T47D (cell line): ENCODE results near the gene SNRPB.

Source experiments
- DNase-seq, 2 experiments: peaks; one replicate each; pipeline versions ENCODE4 v3.0.0 to v3.0.0-alpha.2; 2011 to 2012; ENCODE audit warnings: low read depth in 1 of 2, low spot score in 1 of 2
- JUND ChIP-seq: IDR thresholded peaks from 2 replicates; pipeline ENCODE4 v1.6.1; 2012; ENCODE audit warnings: low read depth
- in situ Hi-C: cut with HindIII; loops from 2 replicates; pipeline ENCODE4 v1.10.0; 2016; ENCODE audit warnings: low sequenced_read_pairs, low pct_unique_long_range_greater_than_20kb

SNRPB gene

DNA sequence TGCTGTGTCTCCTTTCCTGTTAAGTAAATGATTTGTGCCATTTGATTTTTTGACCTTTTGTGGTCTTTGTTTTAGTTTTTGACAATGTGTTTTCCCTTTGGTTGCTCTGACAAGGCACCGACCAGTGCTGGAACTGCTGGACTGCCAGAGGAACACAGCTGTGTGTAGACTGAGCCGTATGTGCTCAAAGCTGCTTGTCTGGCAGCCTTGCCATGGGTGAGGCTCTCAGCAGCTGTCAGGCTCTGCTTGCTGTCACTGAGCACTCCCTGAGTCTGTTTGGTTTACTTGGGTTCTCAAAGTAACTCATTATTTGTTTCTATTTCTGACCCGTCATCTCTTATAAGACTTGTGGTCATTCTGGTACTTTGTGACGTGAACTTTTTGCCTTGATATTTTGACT lies 15.1 kb upstream of the SNRPB start:
- TF ChIP-seq JUND, result no peak
- in situ Hi-C loops, result no loop called here
- no peak for DNase-seq

DNA sequence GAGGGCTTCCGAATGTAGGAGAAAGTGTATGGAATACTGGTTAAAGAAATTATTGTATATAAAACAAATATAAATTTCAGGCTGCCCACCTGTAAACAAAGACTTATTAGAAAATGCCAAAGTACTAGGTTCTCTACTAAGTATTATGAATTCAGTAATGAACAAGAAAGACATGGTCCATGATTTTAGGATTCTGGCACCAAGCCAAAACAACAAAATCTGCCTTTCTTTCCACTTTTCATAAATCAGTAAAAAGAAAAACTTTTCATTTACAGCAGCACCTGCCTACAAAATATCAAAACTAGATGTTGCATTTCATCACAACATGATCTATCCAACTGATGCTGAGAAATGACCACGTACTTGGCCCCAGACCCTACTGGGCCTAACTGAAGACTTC lies 14.5 kb upstream of the SNRPB start:
- no peak for TF ChIP-seq JUND
- in situ Hi-C loops, result no loop called here
- no peak for DNase-seq

DNA sequence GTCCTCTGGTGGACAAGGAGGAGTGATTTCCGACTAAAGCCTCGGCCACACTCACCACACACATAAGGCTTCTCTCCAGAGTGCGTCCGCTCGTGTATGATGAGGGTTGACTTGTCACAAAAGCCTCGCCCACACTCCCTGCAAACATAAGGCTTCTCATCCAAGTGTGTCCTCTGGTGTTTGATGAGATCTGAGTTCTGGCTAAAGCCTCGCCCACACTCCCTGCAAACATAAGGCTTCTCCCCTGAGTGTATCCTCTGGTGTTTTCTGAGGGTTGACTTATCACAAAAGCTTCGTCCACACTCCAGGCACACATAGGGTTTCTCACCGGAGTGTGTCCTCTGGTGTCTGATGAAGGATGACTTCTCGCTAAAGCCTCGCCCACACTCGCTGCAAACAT lies 12.9 kb upstream of the SNRPB start:
- in situ Hi-C loops, result no loop called here
- TF ChIP-seq JUND, result no peak
- DNase-seq, result no peak

DNA sequence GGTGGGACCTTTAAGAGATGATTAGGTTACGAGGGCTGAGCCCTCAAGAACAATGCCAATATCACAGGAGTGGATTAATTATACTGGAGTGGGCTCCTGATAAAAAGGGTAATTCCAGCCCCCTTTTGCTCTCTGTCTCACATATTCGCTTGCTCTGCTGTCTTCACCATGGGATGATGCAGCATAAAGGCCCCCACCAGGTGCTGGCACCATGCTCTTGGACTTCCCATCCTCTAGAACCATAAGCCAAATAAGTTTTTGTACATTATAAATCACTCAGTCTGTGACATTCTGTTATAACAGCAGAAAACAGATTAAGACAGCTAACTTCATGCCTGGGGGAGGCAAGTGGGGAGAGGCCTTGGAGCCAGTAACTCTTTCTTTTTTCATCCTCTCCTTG lies 9.8 kb upstream of the SNRPB start:
- in situ Hi-C loops, result no loop called here
- no peak for DNase-seq
- no peak for TF ChIP-seq JUND

DNA sequence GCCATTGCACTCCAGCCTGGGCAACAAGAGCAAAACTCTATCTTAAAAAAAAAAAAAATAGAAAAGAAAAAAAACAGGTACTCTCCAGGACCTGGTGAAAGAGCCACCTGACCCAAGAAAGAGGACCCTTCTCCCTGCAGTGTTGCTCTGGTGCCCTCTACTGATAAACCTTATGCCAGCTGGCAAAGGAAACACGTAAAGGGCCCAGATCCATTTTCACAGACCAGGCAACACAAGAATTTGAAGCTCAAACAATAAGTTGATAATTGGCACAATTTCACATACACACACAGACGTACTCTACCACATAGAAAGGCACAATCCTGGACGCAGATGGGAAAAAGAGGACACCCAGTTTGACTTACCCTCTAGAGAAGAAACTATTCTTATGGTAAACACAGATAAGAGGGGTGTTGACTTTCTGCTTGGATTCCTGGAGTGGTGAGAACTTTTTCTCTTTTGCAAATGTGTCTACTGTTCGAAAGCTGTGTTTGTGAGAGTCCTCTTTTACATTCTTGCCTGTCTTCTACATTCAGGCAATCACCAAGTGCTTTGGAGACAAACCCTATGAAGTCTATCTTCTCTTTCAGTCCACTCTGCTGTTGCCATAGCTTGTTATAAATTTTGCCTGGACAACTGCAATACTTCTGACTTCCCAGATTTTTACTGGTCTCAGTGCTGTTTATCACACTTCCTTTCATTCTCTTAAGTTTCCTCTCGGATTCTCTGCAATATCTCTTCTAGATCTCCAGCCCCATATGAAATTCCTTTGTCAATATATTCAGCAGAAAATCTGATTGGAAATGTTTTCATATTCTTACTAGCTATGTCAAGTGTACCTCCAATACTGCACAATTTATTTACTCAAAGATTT lies 6.4 kb upstream of the SNRPB start:
- peak in 1 of 2 experiments; percentile 77 for DNase-seq
- no peak for TF ChIP-seq JUND
- in situ Hi-C loops, result no loop called here

DNA sequence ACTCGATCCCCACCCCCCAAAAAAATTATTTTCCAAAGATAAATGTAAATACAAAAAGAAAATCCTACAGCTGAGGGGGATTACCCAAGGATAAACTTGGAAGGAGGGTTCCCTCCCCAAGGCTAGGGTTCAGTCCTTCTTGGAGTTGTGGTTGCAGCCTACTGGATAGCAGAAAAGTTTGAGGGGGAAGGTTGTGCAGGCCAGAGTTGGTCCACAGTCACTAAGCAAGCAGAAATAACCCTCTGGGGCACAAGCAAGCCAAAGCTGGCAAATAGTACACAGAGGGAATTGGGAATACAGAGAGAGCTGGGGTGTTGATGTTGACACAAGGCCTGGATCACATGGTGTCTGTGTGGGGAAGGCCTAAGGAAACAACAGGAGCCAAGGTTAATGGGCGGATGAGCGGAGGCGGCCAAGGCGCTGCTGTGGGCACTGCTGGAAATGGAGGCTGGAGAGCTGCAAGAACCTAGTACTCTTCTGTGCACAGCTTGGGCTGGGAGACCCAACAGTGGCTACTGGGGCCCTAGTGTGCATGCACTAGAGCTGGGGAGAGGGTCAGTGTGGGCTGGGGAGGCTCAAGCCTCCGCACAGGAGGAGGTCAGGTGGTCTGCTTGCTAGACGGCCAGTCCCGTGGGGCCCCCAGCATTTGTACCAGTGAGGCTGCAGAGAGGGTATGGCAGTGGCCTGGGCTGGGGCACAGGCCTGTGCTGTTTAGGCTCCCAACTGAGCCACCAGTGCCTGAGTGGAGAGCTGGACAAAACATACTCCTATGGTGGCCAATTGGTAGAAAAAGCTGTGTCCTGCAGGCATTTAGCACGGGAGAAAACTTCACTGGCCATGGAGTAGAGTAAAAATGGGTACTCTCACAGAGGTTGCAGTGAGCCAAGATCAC lies 5.5 kb upstream of the SNRPB start:
- DNase-seq, result peak in 1 of 2 experiments; percentile 91
- in situ Hi-C loops, result no loop called here
- TF ChIP-seq JUND, result no peak

DNA sequence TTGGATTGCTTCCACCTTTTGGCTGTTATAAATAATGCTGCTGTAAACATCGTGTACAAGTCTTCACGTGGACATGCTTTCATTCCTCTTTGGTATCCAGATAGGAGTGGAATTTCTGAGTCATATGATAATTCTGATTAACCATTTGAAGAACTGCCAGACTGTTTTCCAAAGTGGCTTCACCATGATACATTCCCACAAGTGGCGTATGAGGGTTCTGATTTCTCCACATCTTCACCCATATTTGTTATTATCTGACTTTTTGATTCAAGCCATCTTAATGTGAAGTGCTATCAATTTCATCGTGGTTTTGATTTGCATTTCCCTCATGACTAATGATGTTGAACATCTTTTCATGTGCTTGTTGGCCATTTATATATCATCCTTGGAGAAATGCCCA lies 2.9 kb upstream of the SNRPB start:
- TF ChIP-seq JUND, result no peak
- DNase-seq, result no peak
- in situ Hi-C loops, result no loop called here

DNA sequence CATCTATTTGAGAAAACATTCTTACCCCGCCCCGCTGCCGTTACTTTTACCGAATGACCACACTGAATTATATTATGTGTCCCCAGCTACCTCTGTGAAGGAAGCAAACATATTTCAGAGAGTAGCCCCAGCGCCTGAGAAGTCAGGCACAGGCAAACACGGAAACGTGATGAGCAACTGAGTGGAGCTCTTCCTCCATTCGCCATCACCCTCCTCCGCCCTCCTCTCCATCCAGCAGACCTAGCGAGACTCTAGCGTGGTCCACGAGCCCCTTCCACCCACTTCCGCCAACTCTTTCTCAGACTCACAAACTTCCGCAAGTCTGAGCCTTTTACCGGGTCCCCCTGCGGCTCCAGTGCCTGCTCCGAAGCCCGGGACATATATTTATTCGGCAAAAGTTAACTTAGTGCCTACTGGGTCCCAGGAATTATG lies 582 bp downstream of the SNRPB start:
- peak; percentile 43 to 55 for DNase-seq
- TF ChIP-seq JUND, result no peak
- in situ Hi-C loops, result no loop called here

DNA sequence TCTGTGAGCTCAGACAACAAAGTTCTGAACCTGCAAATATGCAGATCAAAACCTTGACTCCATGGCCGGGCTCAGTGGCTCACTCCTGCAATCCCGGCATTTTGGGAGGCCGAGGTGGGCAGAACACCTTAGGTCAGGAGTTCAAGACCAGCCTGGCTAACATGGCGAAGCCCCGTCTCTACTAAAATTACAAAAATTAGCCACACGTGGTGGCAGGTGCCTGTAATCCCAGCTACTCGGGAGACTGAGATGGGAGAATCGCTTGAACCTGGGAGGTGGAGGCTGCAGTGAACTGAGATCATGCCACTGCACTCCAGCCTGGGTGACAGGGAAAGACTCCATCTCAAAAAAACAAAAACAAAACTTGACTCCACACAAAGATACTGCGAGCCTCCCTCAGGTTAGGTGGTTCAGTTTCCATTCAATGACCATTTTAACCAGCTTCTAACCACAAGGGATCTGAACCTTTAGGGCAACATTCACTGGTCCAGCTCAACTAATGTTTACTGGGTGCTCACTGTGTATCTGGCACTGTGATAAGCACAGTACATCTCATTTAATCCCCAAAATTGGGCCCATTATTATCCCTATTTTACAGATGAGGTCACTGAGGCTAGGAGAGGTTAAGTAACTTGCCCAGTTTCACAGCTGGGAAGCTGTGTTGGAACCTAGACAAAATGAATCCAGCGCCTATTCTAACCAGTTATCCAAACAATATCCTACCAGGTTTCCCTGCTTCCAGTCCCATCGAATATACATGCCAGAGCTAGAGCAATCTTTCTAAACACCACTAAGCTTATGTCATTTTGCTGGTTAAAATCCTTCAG lies 1.8 kb downstream of the SNRPB start:
- no peak for TF ChIP-seq JUND
- in situ Hi-C loops, result no loop called here
- no peak for DNase-seq

DNA sequence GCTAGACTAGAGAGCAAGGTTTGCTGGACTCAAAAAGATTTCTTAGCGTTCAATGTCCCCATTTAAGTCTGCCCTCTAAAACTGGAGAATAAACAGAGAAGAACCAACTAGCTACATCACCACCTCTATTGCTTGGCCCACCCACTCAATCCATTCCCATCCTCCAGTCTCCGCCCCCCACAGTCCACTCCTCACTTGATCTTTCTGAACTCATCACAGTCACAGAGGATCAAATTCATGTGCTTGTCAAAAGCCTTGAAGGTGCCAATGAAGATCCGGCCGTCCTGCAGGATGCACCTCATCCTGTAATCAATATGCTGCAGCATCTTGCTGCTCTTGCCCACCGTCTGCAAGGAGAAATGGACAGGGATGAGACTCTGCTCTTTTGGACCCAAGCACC lies 3.2 kb downstream of the SNRPB start:
- in situ Hi-C loops, result no loop called here
- TF ChIP-seq JUND, result no peak
- DNase-seq, result no peak

DNA sequence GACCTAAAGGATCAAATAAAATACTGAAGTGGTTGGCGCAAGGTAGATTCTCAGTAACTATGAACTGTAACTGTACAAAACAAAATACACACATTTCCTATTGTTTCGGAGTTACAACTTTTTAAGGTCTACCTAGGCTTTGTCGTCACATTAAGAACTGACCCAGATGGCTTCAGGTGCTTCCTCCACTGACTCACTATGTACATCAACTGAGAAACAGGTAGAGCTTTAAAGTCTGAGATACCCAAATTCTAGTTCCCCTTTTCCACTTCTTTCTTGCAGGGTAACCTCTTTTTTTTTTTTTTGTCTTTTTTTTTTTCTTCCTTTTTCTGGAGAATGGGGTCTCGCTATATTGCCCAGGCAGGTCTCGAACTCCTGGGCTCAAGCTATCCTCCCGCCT lies 5.5 kb downstream of the SNRPB start:
- no peak for TF ChIP-seq JUND
- no peak for DNase-seq
- in situ Hi-C loops, result no loop called here

DNA sequence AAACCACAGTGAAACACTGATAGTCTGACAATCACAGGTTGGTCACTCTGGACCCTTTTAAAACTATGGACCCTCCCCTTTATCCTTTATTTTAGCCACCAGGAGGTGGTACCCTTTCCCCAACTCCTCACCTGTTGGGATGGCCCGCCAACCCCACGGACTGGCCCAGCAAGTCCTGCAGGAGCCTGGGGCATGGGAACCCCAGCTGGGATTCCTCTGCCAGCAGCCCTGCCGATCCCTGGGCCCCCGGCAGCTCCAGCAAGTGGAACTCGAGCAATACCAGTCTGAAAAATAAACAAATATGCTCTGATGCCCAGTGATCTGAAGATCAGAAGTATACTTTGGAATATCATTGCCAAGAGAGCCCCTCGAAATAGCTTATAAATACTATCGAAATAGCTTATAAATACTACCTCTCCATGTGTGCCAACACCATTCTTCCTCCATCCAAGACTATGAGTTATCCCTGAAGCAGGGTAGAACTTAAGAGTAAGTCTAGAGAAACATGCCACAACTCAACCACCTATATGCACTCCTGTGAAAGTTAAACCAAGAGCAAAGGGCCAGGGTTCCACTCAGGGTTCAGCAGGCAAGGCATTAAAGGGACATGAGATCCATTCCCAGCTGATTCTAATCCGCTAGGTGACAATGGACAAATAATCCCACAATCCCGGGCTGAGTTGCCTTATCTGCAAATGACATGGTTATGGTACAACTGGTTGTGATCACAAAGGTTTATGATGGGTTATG lies 6.8 kb downstream of the SNRPB start:
- no peak for TF ChIP-seq JUND
- in situ Hi-C loops, result no loop called here
- peak in 1 of 2 experiments; percentile 55 for DNase-seq
